GM18907 (cell line): ENCODE measurements around the gene RPL36.

Experiments used
- ATAC-seq: cut with Tn5 transposase; IDR thresholded peaks from one replicate; pipeline ENCODE4 v1.9.1; 2021; ENCODE audit warnings: mild to moderate bottlenecking, moderate library complexity; ENCODE audit not compliant: unreplicated experiment

Gene RPL36

GRCh38 chr19:5673752-5674151, 16.3 kb upstream of the RPL36 start:
- no peak for ATAC-seq

GRCh38 chr19:5674714-5675113, 15.4 kb upstream of the RPL36 start:
- no peak for ATAC-seq

- ATAC-seq = no peak
These were observed 13.9 kb upstream of the RPL36 start for GRCh38 chr19:5676105-5676771.

GRCh38 chr19:5676772-5677105, 13.4 kb upstream of the RPL36 start:
- no peak for ATAC-seq

GRCh38 chr19:5677136-5677535, 13.0 kb upstream of the RPL36 start:
- no peak for ATAC-seq

GRCh38 chr19:5677580-5677979, 12.5 kb upstream of the RPL36 start:
- ATAC-seq = no peak

GRCh38 chr19:5678071-5678718, 11.9 kb upstream of the RPL36 start:
- ATAC-seq = no peak

- ATAC-seq = no peak
These were observed 10.6 kb upstream of the RPL36 start for GRCh38 chr19:5679289-5680083.

- ATAC-seq = peak; percentile 0
These were observed 10.0 kb upstream of the RPL36 start for GRCh38 chr19:5680084-5680436.

- ATAC-seq = peak; percentile 78
These were observed 9.4 kb upstream of the RPL36 start, which contains the start of the genes HSD11B1L and MICOS13 for GRCh38 chr19:5680437-5681368. Gene HSD11B1L, plus strand, starts transcription at chr19:5681027. Its CDS starts 3,806 bp downstream, at chr19:5684833. Gene MICOS13, minus strand, starts transcription at chr19:5680516. Its CDS starts 30 bp downstream, at chr19:5680486.

- no peak for ATAC-seq
These were observed 8.5 kb upstream of the RPL36 start for GRCh38 chr19:5681391-5682106.

- ATAC-seq = no peak
These were observed 8.0 kb upstream of the RPL36 start for GRCh38 chr19:5682107-5682482.

- ATAC-seq = no peak
These were observed 6.8 kb upstream of the RPL36 start for GRCh38 chr19:5683177-5683886.

GRCh38 chr19:5684694-5685430, 5.2 kb upstream of the RPL36 start:
- ATAC-seq = no peak

GRCh38 chr19:5686326-5686646, 3.8 kb upstream of the RPL36 start:
- no peak for ATAC-seq

- peak; percentile 54 for ATAC-seq
These were observed 3.3 kb upstream of the RPL36 start for GRCh38 chr19:5686647-5687359.

GRCh38 chr19:5687360-5688198, 2.5 kb upstream of the RPL36 start:
- no peak for ATAC-seq
